Stimulated activated CD4-positive, alpha-beta T cell treated with anti-CD3 and anti-CD28 coated beads, Interleukin-15, amount 100 ng/mL, for 24 hours (primary cell): ENCODE measurements around the gene KIF9.
"Not testable (repeated sequence)": the region's sequence is repeated elsewhere in the genome, so short reads cannot be mapped to it uniquely, and the experiment has no call there.

Experiments
- DNase-seq: peaks from one replicate; pipeline ENCODE4 v3.0.0-alpha.2; 2020

Gene KIF9

GRCh38 chr3:47282424-47283192 lies at the start of gene KIF9, which contains the start of gene KLHL18:
KIF9 (minus strand) TSS chr3:47282799; CDS start chr3:47277374, 5,425 bp downstream.
KLHL18 (plus strand) TSS chr3:47282944; CDS start chr3:47282966, 22 bp downstream.
- peak; percentile 98 for DNase-seq

GRCh38 chr3:47324278-47324865 lies 41.8 kb upstream of the KIF9 start:
- peak; percentile 53 for DNase-seq

GRCh38 chr3:47323431-47324277 lies 41.1 kb upstream of the KIF9 start:
- DNase-seq = no peak

GRCh38 chr3:47319956-47320355 lies 37.4 kb upstream of the KIF9 start:
- DNase-seq = no peak

GRCh38 chr3:47318916-47319315 lies 36.3 kb upstream of the KIF9 start:
- DNase-seq = no peak

GRCh38 chr3:47316151-47316550 lies 33.6 kb upstream of the KIF9 start:
- DNase-seq = not testable (repeated sequence)

GRCh38 chr3:47315069-47315647 lies 32.6 kb upstream of the KIF9 start:
- no peak for DNase-seq

- DNase-seq = no peak
These were observed 31.6 kb upstream of the KIF9 start for GRCh38 chr3:47314056-47314764.

GRCh38 chr3:47313341-47314055 lies 30.9 kb upstream of the KIF9 start:
- no peak for DNase-seq

GRCh38 chr3:47310391-47310790 lies 27.8 kb upstream of the KIF9 start:
- no peak for DNase-seq

- not testable (repeated sequence) for DNase-seq
These were observed 26.6 kb upstream of the KIF9 start for GRCh38 chr3:47309231-47309630.

- DNase-seq = no peak
These were observed 23.4 kb upstream of the KIF9 start for GRCh38 chr3:47306022-47306421.

GRCh38 chr3:47301456-47301855 lies 18.9 kb upstream of the KIF9 start:
- no peak for DNase-seq

GRCh38 chr3:47299381-47300318 lies 17.1 kb upstream of the KIF9 start:
- DNase-seq = no peak

GRCh38 chr3:47298439-47298838 lies 15.8 kb upstream of the KIF9 start:
- DNase-seq = no peak

GRCh38 chr3:47296562-47297302 lies 14.1 kb upstream of the KIF9 start:
- no peak for DNase-seq

GRCh38 chr3:47295976-47296375 lies 13.4 kb upstream of the KIF9 start:
- no peak for DNase-seq

GRCh38 chr3:47295322-47295721 lies 12.7 kb upstream of the KIF9 start:
- no peak for DNase-seq

- no peak for DNase-seq
These were observed 11.8 kb upstream of the KIF9 start for GRCh38 chr3:47294392-47294791.

GRCh38 chr3:47293822-47294221 lies 11.2 kb upstream of the KIF9 start:
- DNase-seq = no peak
